ENCODE data around the gene FIG4. TPM values are rescaled to one million over a fixed set of nuclear protein-coding genes. Genes with fewer than 3 reads are reported as not detected.
A peak's percentile ranks its signal among the peaks of the same experiment; 100 is the strongest.

FIG4 gene
- total RNA-seq, 2 experiments from 2014 or later = 13.1 to 14.3 TPM

GRCh38 chr6:109660526-109661320 is 30.4 kb upstream of the FIG4 start:
- ChIA-PET POLR2A (no interaction called here), CTCF (interaction anchor here (1.0 kb wide), 1 partner anchor 379 kb away, joined by 3 read pairs; no protein-coding TSS in a partner anchor)
- Mint-ChIP-seq H3K36me3 (ENCODE audit: low read depth) (peaks cover 5% of the 10 kb centered on the region), H3K4me3 (no peak overlapping the region), H3K27ac (no peak overlapping the region), H3K4me1 (ENCODE audit: low read depth) (peaks cover 5% of the 10 kb centered on the region), H3K27me3 (no peaks in the 10 kb centered on the region), H3K9me3 (no peaks in the 10 kb centered on the region)
- intact Hi-C loops (cut with micrococcal nuclease) = no loop called here
- DNase-seq (peak; percentile 17), ATAC-seq (peak; percentile 89)
- TF ChIP-seq CTCF (IDR thresholded peaks at IDR 0.05) = no peak

GRCh38 chr6:109662192-109662591 is 28.9 kb upstream of the FIG4 start:
- H3K27me3 Mint-ChIP-seq = no peaks in the 10 kb centered on the region
- POLR2A ChIA-PET = no interaction called here
- H3K9me3 Mint-ChIP-seq = no peaks in the 10 kb centered on the region
- ATAC-seq (no peak), DNase-seq (no peak)
- H3K4me3 Mint-ChIP-seq = no peak overlapping the region
- intact Hi-C loops (cut with micrococcal nuclease) = no loop called here
- CTCF ChIA-PET = no interaction called here
- H3K27ac Mint-ChIP-seq = no peak overlapping the region
- peaks cover 5% of the 10 kb centered on the region for H3K36me3 Mint-ChIP-seq (ENCODE audit: low read depth)
- peaks cover 5% of the 10 kb centered on the region for H3K4me1 Mint-ChIP-seq (ENCODE audit: low read depth)
- no peak for TF ChIP-seq CTCF (IDR thresholded peaks at IDR 0.05)

- POLR2A ChIA-PET = no interaction called here
- Mint-ChIP-seq H3K9me3 (no peaks in the 10 kb centered on the region), H3K27me3 (no peaks in the 10 kb centered on the region), H3K36me3 (ENCODE audit: low read depth) (peaks cover 10% of the 10 kb centered on the region), H3K27ac (no peak overlapping the region), H3K4me1 (ENCODE audit: low read depth) (no peaks in the 10 kb centered on the region), H3K4me3 (no peak overlapping the region)
- ATAC-seq = no peak
- CTCF ChIA-PET = no interaction called here
- intact Hi-C loops (cut with micrococcal nuclease) = no loop called here
- no peak for TF ChIP-seq CTCF (IDR thresholded peaks at IDR 0.05)
- DNase-seq = no peak
Observed at GRCh38 chr6:109669811-109670210, 21.3 kb upstream of the FIG4 start.

- Mint-ChIP-seq H3K27me3 (no peaks in the 10 kb centered on the region), H3K4me3 (no peak overlapping the region), H3K36me3 (ENCODE audit: low read depth) (peaks cover 11% of the 10 kb centered on the region), H3K9me3 (no peaks in the 10 kb centered on the region), H3K27ac (no peak overlapping the region), H3K4me1 (ENCODE audit: low read depth) (no peaks in the 10 kb centered on the region)
- ChIA-PET POLR2A (no interaction called here), CTCF (no interaction called here)
- no peak for TF ChIP-seq CTCF (IDR thresholded peaks at IDR 0.05)
- intact Hi-C loops (cut with micrococcal nuclease) = no loop called here
- ATAC-seq (no peak), DNase-seq (no peak)
Observed at GRCh38 chr6:109671733-109672132, 19.4 kb upstream of the FIG4 start.

- no peak overlapping the region for H3K27ac Mint-ChIP-seq
- POLR2A ChIA-PET = no interaction called here
Observed at GRCh38 chr6:109672175-109672574, 18.9 kb upstream of the FIG4 start.

More at GRCh38 chr6:109672175-109672574, 18.9 kb upstream of the FIG4 start:
- Mint-ChIP-seq H3K9me3 (no peaks in the 10 kb centered on the region), H3K4me1 (ENCODE audit: low read depth) (no peaks in the 10 kb centered on the region), H3K27me3 (no peaks in the 10 kb centered on the region), H3K4me3 (no peak overlapping the region), H3K36me3 (ENCODE audit: low read depth) (peaks cover 13% of the 10 kb centered on the region)
- CTCF ChIA-PET = no interaction called here
- intact Hi-C loops (cut with micrococcal nuclease) = no loop called here
- TF ChIP-seq CTCF (IDR thresholded peaks at IDR 0.05) = no peak
- ATAC-seq (no peak), DNase-seq (no peak)

All from activated CD8-positive, alpha-beta T cell treated with anti-CD3 and anti-CD28 coated beads for 36 hours (primary cell).